Liver (tissue), 9 donors: ENCODE measurements around the gene KCNIP4. TPM values are rescaled to one million over a fixed set of nuclear protein-coding genes. Genes with fewer than 3 reads are reported as not detected.

Experiments used
- DNase-seq: peaks from one replicate; pipeline ENCODE4 v3.0.0-alpha.2; 2017; ENCODE audit warnings: low spot score
- H3K27ac ChIP-seq, 2 donors: one replicate each; pipeline ENCODE4 v1.7.0; 2013; ENCODE audit warnings: inconsistent platforms in 2 of 2, low read length in 2 of 2, control low read depth in 1 of 2, low read depth in 1 of 2, mild to moderate bottlenecking in 1 of 2
- H3K27me3 ChIP-seq, 4 donors: one replicate each; pipeline versions ENCODE4 v1.6.1 to v1.7.0; 2013; ENCODE audit warnings: low read length in 3 of 4, inconsistent platforms in 1 of 4, mild to moderate bottlenecking in 1 of 4, moderate library complexity in 1 of 4; ENCODE audit not compliant: control insufficient read depth in 4 of 4, insufficient read depth in 4 of 4
- H3K36me3 ChIP-seq, 4 donors: one replicate each; pipeline versions ENCODE4 v1.6.1 to v1.7.0; 2013; ENCODE audit warnings: low read length in 3 of 4, mild to moderate bottlenecking in 3 of 4, low read depth in 1 of 4, moderate library complexity in 1 of 4; ENCODE audit not compliant: control insufficient read depth in 4 of 4, insufficient read depth in 3 of 4
- H3K4me1 ChIP-seq, 4 donors: one replicate each; pipeline versions ENCODE4 v1.6.1 to v1.7.0; 2013; ENCODE audit warnings: low read length in 3 of 4, mild to moderate bottlenecking in 3 of 4, moderate library complexity in 1 of 4; ENCODE audit not compliant: control insufficient read depth in 4 of 4, insufficient read depth in 4 of 4
- H3K4me3 ChIP-seq, 3 donors: one replicate each; pipeline versions ENCODE4 v1.6.1 to v1.7.0; 2013; ENCODE audit warnings: low read length in 3 of 3, control low read depth in 1 of 3, low read depth in 1 of 3, mild to moderate bottlenecking in 1 of 3
- H3K9ac ChIP-seq, 2 donors: one replicate each; pipeline ENCODE4 v1.7.0; 2013; ENCODE audit warnings: low read length in 2 of 2, mild to moderate bottlenecking in 2 of 2, moderate library complexity in 2 of 2, control low read depth in 1 of 2, low read depth in 1 of 2
- H3K9me3 ChIP-seq, 4 donors: one replicate each; pipeline versions ENCODE4 v1.6.1 to v1.7.0; 2013; ENCODE audit warnings: low read length in 3 of 4; ENCODE audit not compliant: control insufficient read depth in 4 of 4
- EGR1 ChIP-seq, 2 donors: IDR thresholded peaks; 2 replicates each; pipeline ENCODE4 v1.6.1; 2016 to 2018; ENCODE audit warnings: antibody characterized with exemption in 2 of 2, low read depth in 2 of 2
- FOXA1 ChIP-seq: IDR thresholded peaks from 2 replicates; pipeline ENCODE4 v1.6.1; 2016; ENCODE audit warnings: antibody characterized with exemption
- FOXA2 ChIP-seq: IDR thresholded peaks from 2 replicates; pipeline ENCODE4 v1.6.1; 2016; ENCODE audit warnings: antibody characterized with exemption
- GABPA ChIP-seq, 2 donors: IDR thresholded peaks in 1 of 2; conservative IDR thresholded peaks in 1 of 2; 2 replicates each; pipeline ENCODE4 v1.6.1; 2016; ENCODE audit warnings: antibody characterized with exemption in 2 of 2, mild to moderate bottlenecking in 1 of 2, moderate library complexity in 1 of 2
- HNF4A ChIP-seq, 2 donors: conservative IDR thresholded peaks; 2 replicates each; pipeline ENCODE4 v1.6.1; 2016; ENCODE audit warnings: antibody characterized with exemption in 2 of 2, mild to moderate bottlenecking in 2 of 2
- HNF4G ChIP-seq: IDR thresholded peaks from 2 replicates; pipeline ENCODE4 v1.6.1; 2016; ENCODE audit warnings: antibody characterized with exemption
- JUND ChIP-seq, 2 donors: IDR thresholded peaks; 2 replicates each; pipeline ENCODE4 v1.6.1; 2016; ENCODE audit warnings: antibody characterized with exemption in 2 of 2
- NR2F2 ChIP-seq: IDR thresholded peaks from 2 replicates; pipeline ENCODE4 v1.6.1; 2016; ENCODE audit warnings: antibody characterized with exemption
- RAD21 ChIP-seq, 2 donors: IDR thresholded peaks; 2 replicates each; pipeline ENCODE4 v1.6.1; 2016; ENCODE audit warnings: antibody characterized with exemption in 2 of 2, mild to moderate bottlenecking in 2 of 2
- RXRA ChIP-seq, 2 donors: IDR thresholded peaks; 2 replicates each; pipeline ENCODE4 v1.6.1; 2017 to 2018; ENCODE audit warnings: antibody characterized with exemption in 2 of 2, mild to moderate bottlenecking in 1 of 2
- SP1 ChIP-seq: IDR thresholded peaks from 2 replicates; pipeline ENCODE4 v1.6.1; 2018; ENCODE audit warnings: antibody characterized with exemption, mild to moderate bottlenecking
- TAF1 ChIP-seq: conservative IDR thresholded peaks from 2 replicates; pipeline ENCODE4 v1.6.1; 2016; ENCODE audit warnings: antibody characterized with exemption, mild to moderate bottlenecking
- YY1 ChIP-seq: IDR thresholded peaks from 2 replicates; pipeline ENCODE4 v1.6.1; 2016; ENCODE audit warnings: antibody characterized with exemption, mild to moderate bottlenecking
- WGBS: extraction: QIAGEN DNeasy Blood & Tissue Kit; methylation state at CpG from one replicate; pipeline ENCODE4 v1.1.7; 2013; 5-methylcytosine and 5-hydroxymethylcytosine counted together
- polyA plus RNA-seq, 2 donors: library from polyadenylated mRNA; stranded (reverse) in 1 of 2; unstranded in 1 of 2; fragments of 200-250 nt in 1 of 2; fragments of >200 nt in 1 of 2; fragmentation: Nextera tagmentation in 1 of 2; extraction: Ambion mirVana in 1 of 2; gene quantifications; one replicate each; pipeline versions ENCODE4 v1.2.1 to v1.2.3, GENCODE V29; 2013 to 2015
- total RNA-seq, 2 donors: library from RNA; depleted of rRNA; stranded (reverse); fragments of >200 nt; gene quantifications; one replicate each; pipeline ENCODE4 v1.2.3, GENCODE V29; 2014
- TF ChIP-seq, protein P1 (sequence below): IDR thresholded peaks from 2 replicates; pipeline ENCODE4 v1.6.1; 2016; ENCODE audit warnings: antibody characterized with exemption
- TF ChIP-seq, protein P2 (sequence below): IDR thresholded peaks from 2 replicates; pipeline ENCODE4 v1.6.1; 2016; ENCODE audit warnings: antibody characterized with exemption, mild to moderate bottlenecking
- TF ChIP-seq, protein P3 (sequence below): IDR thresholded peaks from 2 replicates; pipeline ENCODE4 v1.6.1; 2016; ENCODE audit warnings: antibody characterized with exemption
- TF ChIP-seq, protein P4 (sequence below): fragments of 150-350 bp; IDR thresholded peaks from 2 replicates; pipeline ENCODE4 v1.5.1; 2017; ENCODE audit warnings: improper control_type of control experiment, low read depth, low read length; ENCODE audit not compliant: missing input control
- TF ChIP-seq, protein P5 (sequence below): IDR thresholded peaks from 2 replicates; pipeline ENCODE4 v1.6.1; 2016; ENCODE audit warnings: antibody characterized with exemption
- donor health status: healthy.
- donor health status: healthy.
- donor health status: healthy.
- donor health status: healthy.
- donor health status: healthy.

Gene KCNIP4
- total and polyA plus RNA-seq, 4 donors, result 0.08 to 0.14 TPM; not detected in 2

DNA sequence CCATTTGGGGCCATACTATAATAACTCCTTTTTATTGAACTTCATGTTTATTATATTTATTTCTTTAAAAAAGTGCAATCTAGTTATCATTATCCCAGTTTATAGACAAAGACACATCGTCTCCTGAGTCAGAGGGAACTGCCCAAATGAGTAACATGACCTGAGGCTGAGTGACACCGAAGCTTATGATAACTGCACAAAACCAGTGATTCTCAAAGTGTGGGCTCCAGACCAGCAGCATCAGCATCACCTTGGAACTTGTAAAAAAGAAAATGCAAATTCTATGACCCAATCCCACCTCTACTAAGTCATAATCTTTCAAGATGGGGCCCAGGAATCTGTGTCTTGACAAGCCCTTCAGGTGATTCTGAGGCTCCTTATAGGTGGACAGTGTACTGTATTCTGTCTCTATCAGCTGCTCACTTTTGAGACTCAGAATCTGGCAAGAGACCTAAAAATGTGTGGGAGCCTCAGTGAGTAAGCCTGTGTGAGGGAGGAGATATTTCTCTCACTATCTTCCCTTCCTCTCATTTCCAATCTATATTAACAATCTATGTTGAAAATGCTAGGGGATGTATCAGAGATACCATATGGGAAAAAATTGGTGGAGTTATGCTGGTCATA lies 1101.3 kb downstream of the KCNIP4 start:
- Histone ChIP-seq H3K9ac (no peak overlapping the region), H3K36me3 (no peaks in the 10 kb centered on the region), H3K27ac (no peak overlapping the region), H3K27me3 (no peaks in the 10 kb centered on the region), H3K4me1 (no peaks in the 10 kb centered on the region), H3K9me3 (no peaks in the 10 kb centered on the region), H3K4me3 (no peak overlapping the region)
- WGBS, result 39% methylated on average over 2 of the region's 2 CpGs
- DNase-seq, result no peak
- TF ChIP-seq HNF4A (conservative IDR thresholded peaks at IDR 0.05), result no peak
- TF ChIP-seq JUND (IDR thresholded peaks at IDR 0.05), result no peak
- TF ChIP-seq FOXA2, result no peak
- TF ChIP-seq, protein P1, sequence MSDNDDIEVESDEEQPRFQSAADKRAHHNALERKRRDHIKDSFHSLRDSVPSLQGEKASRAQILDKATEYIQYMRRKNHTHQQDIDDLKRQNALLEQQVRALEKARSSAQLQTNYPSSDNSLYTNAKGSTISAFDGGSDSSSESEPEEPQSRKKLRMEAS, result no peak
- TF ChIP-seq, protein P2, sequence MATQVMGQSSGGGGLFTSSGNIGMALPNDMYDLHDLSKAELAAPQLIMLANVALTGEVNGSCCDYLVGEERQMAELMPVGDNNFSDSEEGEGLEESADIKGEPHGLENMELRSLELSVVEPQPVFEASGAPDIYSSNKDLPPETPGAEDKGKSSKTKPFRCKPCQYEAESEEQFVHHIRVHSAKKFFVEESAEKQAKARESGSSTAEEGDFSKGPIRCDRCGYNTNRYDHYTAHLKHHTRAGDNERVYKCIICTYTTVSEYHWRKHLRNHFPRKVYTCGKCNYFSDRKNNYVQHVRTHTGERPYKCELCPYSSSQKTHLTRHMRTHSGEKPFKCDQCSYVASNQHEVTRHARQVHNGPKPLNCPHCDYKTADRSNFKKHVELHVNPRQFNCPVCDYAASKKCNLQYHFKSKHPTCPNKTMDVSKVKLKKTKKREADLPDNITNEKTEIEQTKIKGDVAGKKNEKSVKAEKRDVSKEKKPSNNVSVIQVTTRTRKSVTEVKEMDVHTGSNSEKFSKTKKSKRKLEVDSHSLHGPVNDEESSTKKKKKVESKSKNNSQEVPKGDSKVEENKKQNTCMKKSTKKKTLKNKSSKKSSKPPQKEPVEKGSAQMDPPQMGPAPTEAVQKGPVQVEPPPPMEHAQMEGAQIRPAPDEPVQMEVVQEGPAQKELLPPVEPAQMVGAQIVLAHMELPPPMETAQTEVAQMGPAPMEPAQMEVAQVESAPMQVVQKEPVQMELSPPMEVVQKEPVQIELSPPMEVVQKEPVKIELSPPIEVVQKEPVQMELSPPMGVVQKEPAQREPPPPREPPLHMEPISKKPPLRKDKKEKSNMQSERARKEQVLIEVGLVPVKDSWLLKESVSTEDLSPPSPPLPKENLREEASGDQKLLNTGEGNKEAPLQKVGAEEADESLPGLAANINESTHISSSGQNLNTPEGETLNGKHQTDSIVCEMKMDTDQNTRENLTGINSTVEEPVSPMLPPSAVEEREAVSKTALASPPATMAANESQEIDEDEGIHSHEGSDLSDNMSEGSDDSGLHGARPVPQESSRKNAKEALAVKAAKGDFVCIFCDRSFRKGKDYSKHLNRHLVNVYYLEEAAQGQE, result no peak
- TF ChIP-seq EGR1 (IDR thresholded peaks at IDR 0.05; ENCODE audit: low read depth in 2 of 2), result no peak
- TF ChIP-seq NR2F2, result no peak
- no peak for TF ChIP-seq HNF4G
- TF ChIP-seq RAD21 (IDR thresholded peaks at IDR 0.05), result no peak
- TF ChIP-seq, protein P3, sequence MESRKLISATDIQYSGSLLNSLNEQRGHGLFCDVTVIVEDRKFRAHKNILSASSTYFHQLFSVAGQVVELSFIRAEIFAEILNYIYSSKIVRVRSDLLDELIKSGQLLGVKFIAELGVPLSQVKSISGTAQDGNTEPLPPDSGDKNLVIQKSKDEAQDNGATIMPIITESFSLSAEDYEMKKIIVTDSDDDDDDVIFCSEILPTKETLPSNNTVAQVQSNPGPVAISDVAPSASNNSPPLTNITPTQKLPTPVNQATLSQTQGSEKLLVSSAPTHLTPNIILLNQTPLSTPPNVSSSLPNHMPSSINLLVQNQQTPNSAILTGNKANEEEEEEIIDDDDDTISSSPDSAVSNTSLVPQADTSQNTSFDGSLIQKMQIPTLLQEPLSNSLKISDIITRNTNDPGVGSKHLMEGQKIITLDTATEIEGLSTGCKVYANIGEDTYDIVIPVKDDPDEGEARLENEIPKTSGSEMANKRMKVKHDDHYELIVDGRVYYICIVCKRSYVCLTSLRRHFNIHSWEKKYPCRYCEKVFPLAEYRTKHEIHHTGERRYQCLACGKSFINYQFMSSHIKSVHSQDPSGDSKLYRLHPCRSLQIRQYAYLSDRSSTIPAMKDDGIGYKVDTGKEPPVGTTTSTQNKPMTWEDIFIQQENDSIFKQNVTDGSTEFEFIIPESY, result no peak
- no peak for TF ChIP-seq FOXA1
- no peak for TF ChIP-seq RXRA (IDR thresholded peaks at IDR 0.05)
- TF ChIP-seq GABPA (IDR thresholded peaks at IDR 0.05 in 1 of 2, conservative IDR thresholded peaks at IDR 0.05 in 1 of 2), result no peak
- TF ChIP-seq YY1, result no peak
- TF ChIP-seq, protein P4, sequence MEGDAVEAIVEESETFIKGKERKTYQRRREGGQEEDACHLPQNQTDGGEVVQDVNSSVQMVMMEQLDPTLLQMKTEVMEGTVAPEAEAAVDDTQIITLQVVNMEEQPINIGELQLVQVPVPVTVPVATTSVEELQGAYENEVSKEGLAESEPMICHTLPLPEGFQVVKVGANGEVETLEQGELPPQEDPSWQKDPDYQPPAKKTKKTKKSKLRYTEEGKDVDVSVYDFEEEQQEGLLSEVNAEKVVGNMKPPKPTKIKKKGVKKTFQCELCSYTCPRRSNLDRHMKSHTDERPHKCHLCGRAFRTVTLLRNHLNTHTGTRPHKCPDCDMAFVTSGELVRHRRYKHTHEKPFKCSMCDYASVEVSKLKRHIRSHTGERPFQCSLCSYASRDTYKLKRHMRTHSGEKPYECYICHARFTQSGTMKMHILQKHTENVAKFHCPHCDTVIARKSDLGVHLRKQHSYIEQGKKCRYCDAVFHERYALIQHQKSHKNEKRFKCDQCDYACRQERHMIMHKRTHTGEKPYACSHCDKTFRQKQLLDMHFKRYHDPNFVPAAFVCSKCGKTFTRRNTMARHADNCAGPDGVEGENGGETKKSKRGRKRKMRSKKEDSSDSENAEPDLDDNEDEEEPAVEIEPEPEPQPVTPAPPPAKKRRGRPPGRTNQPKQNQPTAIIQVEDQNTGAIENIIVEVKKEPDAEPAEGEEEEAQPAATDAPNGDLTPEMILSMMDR, result no peak
- no peak for TF ChIP-seq TAF1
- TF ChIP-seq, protein P5, sequence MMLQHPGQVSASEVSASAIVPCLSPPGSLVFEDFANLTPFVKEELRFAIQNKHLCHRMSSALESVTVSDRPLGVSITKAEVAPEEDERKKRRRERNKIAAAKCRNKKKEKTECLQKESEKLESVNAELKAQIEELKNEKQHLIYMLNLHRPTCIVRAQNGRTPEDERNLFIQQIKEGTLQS, result no peak
- no peak for TF ChIP-seq SP1
